OCI-LY7 (cell line): ENCODE data around the gene ACOT11. TPM values are rescaled to one million over a fixed set of nuclear protein-coding genes. Genes with fewer than 3 reads are reported as not detected.

Source experiments
- BruUV-seq: library from RNA; stranded (reverse); fragments of 400-500 nt; replicated peaks from 2 replicates; lab custom pipeline; 2021; lab: Mats Ljungman, UMichigan
- CTCF ChIA-PET: fragments of 300-600 bp; sonication (Branson Sonifier 250); formaldehyde crosslinking; loops from one replicate; lab custom pipeline; 2022; ENCODE audit warnings: antibody characterized with exemption; ENCODE audit not compliant: unreplicated experiment; lab: Charles Lee
- POLR2A ChIA-PET: fragments of 300-600 bp; sonication (Branson Sonifier 250); formaldehyde crosslinking; loops from one replicate; lab custom pipeline; 2022; ENCODE audit warnings: antibody characterized with exemption; lab: Charles Lee
- DNase-seq: peaks from one replicate; pipeline ENCODE4 v3.0.0-alpha.2; 2015; ENCODE audit warnings: low spot score
- H2AFZ ChIP-seq: fragments of 200-600 bp; sonication (generic), shearing (Covaris generic); 2 replicates; pipeline ENCODE4 v1.6.1; 2014; ENCODE audit warnings: mild to moderate bottlenecking, antibody characterized with exemption, low read length, moderate library complexity
- H3K27ac ChIP-seq: fragments of 200-600 bp; sonication (generic); 2 replicates; pipeline ENCODE4 v1.5.1; 2014; ENCODE audit warnings: mixed run types, low read depth, mild to moderate bottlenecking, moderate library complexity, low read length, inconsistent platforms; ENCODE audit not compliant: poor library complexity, severe bottlenecking
- H3K36me3 ChIP-seq: fragments of 200-600 bp; sonication (generic); 2 replicates; pipeline ENCODE4 v1.6.1; 2014; ENCODE audit warnings: mild to moderate bottlenecking, antibody characterized with exemption, low read length, moderate library complexity, mixed read lengths; ENCODE audit not compliant: insufficient read depth
- H3K4me1 ChIP-seq: fragments of 200-600 bp; sonication (generic); 2 replicates; pipeline ENCODE4 v1.5.1; 2014; ENCODE audit warnings: mild to moderate bottlenecking, low read length; ENCODE audit not compliant: insufficient read depth, poor library complexity, severe bottlenecking
- H3K4me2 ChIP-seq: fragments of 200-600 bp; sonication (generic); 2 replicates; pipeline ENCODE4 v1.6.1; 2014; ENCODE audit warnings: mild to moderate bottlenecking, low read length
- H3K4me3 ChIP-seq: fragments of 200-600 bp; sonication (generic); 2 replicates; pipeline ENCODE4 v1.5.1; 2014; ENCODE audit warnings: mild to moderate bottlenecking, low read depth, low read length; ENCODE audit not compliant: poor library complexity, severe bottlenecking
- H3K79me2 ChIP-seq: fragments of 200-600 bp; sonication (generic); 2 replicates; pipeline ENCODE4 v1.6.1; 2016; ENCODE audit warnings: low read depth, mild to moderate bottlenecking, low read length, moderate library complexity, mixed read lengths; ENCODE audit not compliant: insufficient read depth
- H3K9me2 ChIP-seq: fragments of 200-600 bp; sonication (generic); 2 replicates; pipeline ENCODE4 v1.6.1; 2016; ENCODE audit warnings: mild to moderate bottlenecking, low read length, mixed read lengths; ENCODE audit not compliant: insufficient read depth
- H3K9me3 ChIP-seq: fragments of 200-600 bp; sonication (generic); 2 replicates; pipeline ENCODE4 v1.6.1; 2014; ENCODE audit warnings: mild to moderate bottlenecking, mixed run types, low read length, mixed read lengths
- H4K20me1 ChIP-seq: fragments of 200-600 bp; sonication (generic); 2 replicates; pipeline ENCODE4 v1.6.1; 2014; ENCODE audit warnings: mild to moderate bottlenecking, antibody characterized with exemption, low read length, moderate library complexity, mixed read lengths; ENCODE audit not compliant: insufficient read depth
- EZH2phosphoT487 ChIP-seq: fragments of 200-600 bp; sonication (generic); IDR thresholded peaks from 2 replicates; pipeline ENCODE4 v1.6.1; 2018; ENCODE audit warnings: low read depth, borderline replicate concordance, mild to moderate bottlenecking, mixed run types, antibody characterized with exemption, low read length, moderate library complexity, mixed read lengths
- intact Hi-C: fragments of 100-400 bp; cut with micrococcal nuclease; formaldehyde crosslinking; loops from one replicate; pipeline ENCODE4 v1.10.0; 2022; ENCODE audit not compliant: unreplicated experiment
- total RNA-seq, 2 experiments: library from RNA; depleted of rRNA in 1 of 2; stranded (reverse); fragments of >200 nt in 1 of 2; shearing (Covaris generic) in 1 of 2; gene quantifications; 2 replicates each; pipeline ENCODE4 v1.2.3, GENCODE V29; 2014 to 2022
- TF ChIP-seq, protein P1 (sequence below): fragments of 200-600 bp; sonication (generic); conservative IDR thresholded peaks from 2 replicates; pipeline ENCODE4 v1.5.1; 2014; ENCODE audit warnings: mild to moderate bottlenecking, antibody characterized with exemption, low read length, moderate library complexity, mixed read lengths

The ACOT11 gene
- total RNA-seq, 2 experiments from 2014 or later, result not detected

DNA sequence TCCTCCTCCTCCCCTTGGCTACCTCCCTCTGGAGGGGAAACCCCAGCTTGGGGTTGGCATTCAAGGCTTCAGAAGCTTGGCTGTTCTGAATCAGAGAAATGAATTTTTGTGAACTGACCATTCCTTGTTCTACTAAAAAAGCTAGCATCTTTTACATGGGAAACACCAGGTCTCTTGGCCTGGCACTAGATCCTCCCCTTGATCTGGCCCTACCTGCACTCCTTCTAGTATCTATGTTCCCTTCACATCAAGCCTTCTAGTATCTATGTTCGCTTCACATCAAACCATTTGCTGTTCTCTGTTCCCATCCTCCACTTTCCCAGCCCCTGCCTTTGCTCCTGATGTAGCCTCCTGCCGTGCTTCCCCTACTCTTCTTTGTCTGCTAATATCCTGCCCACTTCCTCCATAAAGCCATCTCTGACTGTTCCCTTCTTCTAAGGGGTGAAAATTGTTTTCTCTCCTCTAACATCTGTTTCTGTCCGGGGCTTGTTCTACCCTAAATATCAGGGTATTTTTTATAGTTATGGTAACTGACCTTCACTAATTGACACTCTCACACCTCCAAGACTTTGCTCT, 49.5 kb downstream of the ACOT11 start:
- no peak overlapping the region for H3K4me2 ChIP-seq
- no peak for TF ChIP-seq EZH2phosphoT487
- TF ChIP-seq, protein P1, sequence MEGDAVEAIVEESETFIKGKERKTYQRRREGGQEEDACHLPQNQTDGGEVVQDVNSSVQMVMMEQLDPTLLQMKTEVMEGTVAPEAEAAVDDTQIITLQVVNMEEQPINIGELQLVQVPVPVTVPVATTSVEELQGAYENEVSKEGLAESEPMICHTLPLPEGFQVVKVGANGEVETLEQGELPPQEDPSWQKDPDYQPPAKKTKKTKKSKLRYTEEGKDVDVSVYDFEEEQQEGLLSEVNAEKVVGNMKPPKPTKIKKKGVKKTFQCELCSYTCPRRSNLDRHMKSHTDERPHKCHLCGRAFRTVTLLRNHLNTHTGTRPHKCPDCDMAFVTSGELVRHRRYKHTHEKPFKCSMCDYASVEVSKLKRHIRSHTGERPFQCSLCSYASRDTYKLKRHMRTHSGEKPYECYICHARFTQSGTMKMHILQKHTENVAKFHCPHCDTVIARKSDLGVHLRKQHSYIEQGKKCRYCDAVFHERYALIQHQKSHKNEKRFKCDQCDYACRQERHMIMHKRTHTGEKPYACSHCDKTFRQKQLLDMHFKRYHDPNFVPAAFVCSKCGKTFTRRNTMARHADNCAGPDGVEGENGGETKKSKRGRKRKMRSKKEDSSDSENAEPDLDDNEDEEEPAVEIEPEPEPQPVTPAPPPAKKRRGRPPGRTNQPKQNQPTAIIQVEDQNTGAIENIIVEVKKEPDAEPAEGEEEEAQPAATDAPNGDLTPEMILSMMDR, result no peak
- H3K27ac ChIP-seq, result no peak overlapping the region
- H3K4me3 ChIP-seq, result no peak overlapping the region
- H3K79me2 ChIP-seq, result no peaks in the 10 kb centered on the region
- H4K20me1 ChIP-seq, result no peaks in the 10 kb centered on the region
- H3K9me2 ChIP-seq, result no peaks in the 10 kb centered on the region
- H3K4me1 ChIP-seq, result no peaks in the 10 kb centered on the region
- CTCF ChIA-PET, result no interaction called here
- H2AFZ ChIP-seq, result no peak overlapping the region
- no TSS peak for BruUV-seq
- no peak for DNase-seq
- intact Hi-C loops, result no loop called here
- no peaks in the 10 kb centered on the region for H3K9me3 ChIP-seq
- no peaks in the 10 kb centered on the region for H3K36me3 ChIP-seq
- POLR2A ChIA-PET, result no interaction called here

- no peak overlapping the region for H3K4me2 ChIP-seq
- ChIA-PET POLR2A (no interaction called here), CTCF (no interaction called here)
- H2AFZ ChIP-seq, result no peak overlapping the region
- no peak overlapping the region for H3K4me3 ChIP-seq
- no peak overlapping the region for H3K27ac ChIP-seq
- no peaks in the 10 kb centered on the region for H3K79me2 ChIP-seq
- intact Hi-C loops, result no loop called here
- H3K9me3 ChIP-seq, result no peaks in the 10 kb centered on the region
- no peaks in the 10 kb centered on the region for H3K36me3 ChIP-seq
- DNase-seq, result no peak
- TF ChIP-seq, protein P1, result no peak
- TF ChIP-seq EZH2phosphoT487, result no peak
- peaks cover 1% of the 10 kb centered on the region for H3K4me1 ChIP-seq
- H3K9me2 ChIP-seq, result no peaks in the 10 kb centered on the region
- H4K20me1 ChIP-seq, result no peaks in the 10 kb centered on the region
- BruUV-seq, result no TSS peak
These were observed 51.3 kb downstream of the ACOT11 start for GRCh38 chr1:54599211-54599823.
